ENCODE data around the gene RNF180. TPM values are rescaled to one million over a fixed set of nuclear protein-coding genes. Genes with fewer than 3 reads are reported as not detected.

RNF180 gene
- total RNA-seq, 2 experiments from 2014 or later: not detected

GRCh38 chr5:64199425-64199824 is 33.8 kb downstream of the RNF180 start:
- H3K4me3 ChIP-seq (ENCODE audit: low read length): no peak overlapping the region
- ChIA-PET CTCF (no interaction called here), POLR2A (no interaction called here)
- H3K27ac ChIP-seq (ENCODE audit: low read depth in 1 of 2, low read length in 2 of 2): no peak overlapping the region
- H3K4me3 Mint-ChIP-seq: no peak overlapping the region
- peaks cover 0 to 4% of the 10 kb centered on the region in 2 experiments for H3K9me3 ChIP-seq (ENCODE audit: control insufficient read depth in 1 of 2, insufficient read depth in 1 of 2, low read length in 2 of 2)
- no peak overlapping the region for H3K27ac Mint-ChIP-seq
- no peaks in the 10 kb centered on the region for H3K4me1 ChIP-seq (ENCODE audit: insufficient read depth, low read length)
- H3K36me3 Mint-ChIP-seq (ENCODE audit: low read depth): no peaks in the 10 kb centered on the region
- no peaks in the 10 kb centered on the region for H3K36me3 ChIP-seq (ENCODE audit: insufficient read depth, low read length)
- no peaks in the 10 kb centered on the region for H3K27me3 Mint-ChIP-seq
- no peaks in the 10 kb centered on the region for H3K9me3 Mint-ChIP-seq
- H3K27me3 ChIP-seq (ENCODE audit: control insufficient read depth in 1 of 2, insufficient read depth in 2 of 2, low read length in 2 of 2): no peaks in the 10 kb centered on the region
- H3K4me1 Mint-ChIP-seq (ENCODE audit: low read depth): no peaks in the 10 kb centered on the region
- DNase-seq (no peak), ATAC-seq (ENCODE audit: poor library complexity) (no peak)
- intact Hi-C loops (cut with DNase I, micrococcal nuclease): no loop called here
- TF ChIP-seq, protein P1, sequence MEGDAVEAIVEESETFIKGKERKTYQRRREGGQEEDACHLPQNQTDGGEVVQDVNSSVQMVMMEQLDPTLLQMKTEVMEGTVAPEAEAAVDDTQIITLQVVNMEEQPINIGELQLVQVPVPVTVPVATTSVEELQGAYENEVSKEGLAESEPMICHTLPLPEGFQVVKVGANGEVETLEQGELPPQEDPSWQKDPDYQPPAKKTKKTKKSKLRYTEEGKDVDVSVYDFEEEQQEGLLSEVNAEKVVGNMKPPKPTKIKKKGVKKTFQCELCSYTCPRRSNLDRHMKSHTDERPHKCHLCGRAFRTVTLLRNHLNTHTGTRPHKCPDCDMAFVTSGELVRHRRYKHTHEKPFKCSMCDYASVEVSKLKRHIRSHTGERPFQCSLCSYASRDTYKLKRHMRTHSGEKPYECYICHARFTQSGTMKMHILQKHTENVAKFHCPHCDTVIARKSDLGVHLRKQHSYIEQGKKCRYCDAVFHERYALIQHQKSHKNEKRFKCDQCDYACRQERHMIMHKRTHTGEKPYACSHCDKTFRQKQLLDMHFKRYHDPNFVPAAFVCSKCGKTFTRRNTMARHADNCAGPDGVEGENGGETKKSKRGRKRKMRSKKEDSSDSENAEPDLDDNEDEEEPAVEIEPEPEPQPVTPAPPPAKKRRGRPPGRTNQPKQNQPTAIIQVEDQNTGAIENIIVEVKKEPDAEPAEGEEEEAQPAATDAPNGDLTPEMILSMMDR (IDR thresholded peaks at IDR 0.05): no peak

DNA sequence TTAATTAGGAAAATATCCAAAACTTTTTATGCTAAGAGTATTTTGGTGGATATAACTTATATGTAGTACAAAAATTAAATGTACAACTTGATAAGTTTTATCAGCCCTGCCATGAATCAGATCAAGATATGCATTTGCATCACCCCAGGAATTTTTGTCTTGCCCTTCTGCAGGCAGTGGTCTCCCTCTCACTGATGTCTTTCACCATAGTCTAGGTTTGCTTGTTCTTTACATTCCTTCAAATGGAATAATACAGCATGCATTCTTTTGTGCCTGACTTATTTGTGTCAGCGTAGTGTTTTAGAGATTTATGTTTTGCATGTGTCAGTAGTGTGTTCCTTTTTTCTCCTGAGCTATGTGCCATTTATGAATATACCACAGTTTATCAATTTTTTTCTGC is 36.4 kb downstream of the RNF180 start:
- no peak for ATAC-seq (ENCODE audit: poor library complexity)
- intact Hi-C loops (cut with DNase I, micrococcal nuclease): no loop called here
- Histone ChIP-seq H3K36me3 (ENCODE audit: insufficient read depth, low read length) (no peaks in the 10 kb centered on the region), H3K4me1 (ENCODE audit: insufficient read depth, low read length) (no peaks in the 10 kb centered on the region), H3K4me3 (ENCODE audit: low read length) (no peak overlapping the region), H3K9me3 (ENCODE audit: control insufficient read depth in 1 of 2, insufficient read depth in 1 of 2, low read length in 2 of 2) (peaks cover 0 to 4% of the 10 kb centered on the region in 2 experiments), H3K27ac (ENCODE audit: low read depth in 1 of 2, low read length in 2 of 2) (no peak overlapping the region), H3K27me3 (ENCODE audit: control insufficient read depth in 1 of 2, insufficient read depth in 2 of 2, low read length in 2 of 2) (no peaks in the 10 kb centered on the region)
- no peaks in the 10 kb centered on the region for H3K36me3 Mint-ChIP-seq (ENCODE audit: low read depth)
- TF ChIP-seq, protein P1 (IDR thresholded peaks at IDR 0.05): no peak
- CTCF ChIA-PET: no interaction called here
- no peaks in the 10 kb centered on the region for H3K4me1 Mint-ChIP-seq (ENCODE audit: low read depth)
- no peaks in the 10 kb centered on the region for H3K9me3 Mint-ChIP-seq
- H3K27ac Mint-ChIP-seq: no peak overlapping the region
- no peak for DNase-seq
- no peak overlapping the region for H3K4me3 Mint-ChIP-seq
- POLR2A ChIA-PET: no interaction called here
- no peaks in the 10 kb centered on the region for H3K27me3 Mint-ChIP-seq

DNA sequence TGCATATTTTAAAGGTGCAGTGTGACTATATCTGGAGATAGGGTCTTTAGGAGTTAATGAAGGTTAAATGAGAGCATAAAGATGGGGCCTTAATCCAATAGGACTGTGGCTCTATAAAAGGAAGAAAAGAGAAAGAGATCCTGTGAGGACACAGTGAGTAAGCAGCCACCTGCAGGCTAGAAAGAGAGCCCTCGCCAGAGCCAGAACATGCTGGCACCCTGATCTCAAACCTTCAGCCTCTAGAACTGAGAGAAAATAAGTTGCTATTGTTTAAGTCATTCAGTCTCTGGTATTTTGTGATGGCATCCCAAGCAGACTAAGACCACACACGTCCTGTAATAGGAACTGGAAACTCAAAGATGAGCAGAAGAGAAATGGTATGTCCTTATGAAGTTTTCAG is 41.0 kb downstream of the RNF180 start:
- no peaks in the 10 kb centered on the region for H3K36me3 ChIP-seq (ENCODE audit: insufficient read depth, low read length)
- ATAC-seq (ENCODE audit: poor library complexity) (no peak), DNase-seq (no peak)
- no peaks in the 10 kb centered on the region for H3K9me3 Mint-ChIP-seq
- TF ChIP-seq, protein P1 (IDR thresholded peaks at IDR 0.05): no peak
- no peaks in the 10 kb centered on the region for H3K27me3 ChIP-seq (ENCODE audit: control insufficient read depth in 1 of 2, insufficient read depth in 2 of 2, low read length in 2 of 2)
- ChIA-PET CTCF (no interaction called here), POLR2A (no interaction called here)
- no peaks in the 10 kb centered on the region for H3K27me3 Mint-ChIP-seq
- no peaks in the 10 kb centered on the region for H3K4me1 ChIP-seq (ENCODE audit: insufficient read depth, low read length)
- intact Hi-C loops (cut with DNase I, micrococcal nuclease): no loop called here
- H3K4me1 Mint-ChIP-seq (ENCODE audit: low read depth): no peaks in the 10 kb centered on the region
- H3K27ac ChIP-seq (ENCODE audit: low read depth in 1 of 2, low read length in 2 of 2): no peak overlapping the region
- no peak overlapping the region for H3K27ac Mint-ChIP-seq
- no peak overlapping the region for H3K4me3 Mint-ChIP-seq
- no peaks in the 10 kb centered on the region for H3K36me3 Mint-ChIP-seq (ENCODE audit: low read depth)
- H3K4me3 ChIP-seq (ENCODE audit: low read length): no peak overlapping the region
- H3K9me3 ChIP-seq (ENCODE audit: control insufficient read depth in 1 of 2, insufficient read depth in 1 of 2, low read length in 2 of 2): no peaks in the 10 kb centered on the region

Measured in CD4-positive, alpha-beta T cell (primary cell).